Erythroblast (primary cell): ENCODE data around the gene EXT2.

Source experiments
- GATA1 ChIP-seq: IDR thresholded peaks from 2 replicates; pipeline ENCODE4 v1.6.1; 2011; ENCODE audit warnings: low read depth, mild to moderate bottlenecking, control low read depth, low read length, moderate library complexity
- POLR2A ChIP-seq: IDR thresholded peaks from 2 replicates; pipeline ENCODE4 v1.6.1; 2011; ENCODE audit warnings: mild to moderate bottlenecking, low read length

DNA sequence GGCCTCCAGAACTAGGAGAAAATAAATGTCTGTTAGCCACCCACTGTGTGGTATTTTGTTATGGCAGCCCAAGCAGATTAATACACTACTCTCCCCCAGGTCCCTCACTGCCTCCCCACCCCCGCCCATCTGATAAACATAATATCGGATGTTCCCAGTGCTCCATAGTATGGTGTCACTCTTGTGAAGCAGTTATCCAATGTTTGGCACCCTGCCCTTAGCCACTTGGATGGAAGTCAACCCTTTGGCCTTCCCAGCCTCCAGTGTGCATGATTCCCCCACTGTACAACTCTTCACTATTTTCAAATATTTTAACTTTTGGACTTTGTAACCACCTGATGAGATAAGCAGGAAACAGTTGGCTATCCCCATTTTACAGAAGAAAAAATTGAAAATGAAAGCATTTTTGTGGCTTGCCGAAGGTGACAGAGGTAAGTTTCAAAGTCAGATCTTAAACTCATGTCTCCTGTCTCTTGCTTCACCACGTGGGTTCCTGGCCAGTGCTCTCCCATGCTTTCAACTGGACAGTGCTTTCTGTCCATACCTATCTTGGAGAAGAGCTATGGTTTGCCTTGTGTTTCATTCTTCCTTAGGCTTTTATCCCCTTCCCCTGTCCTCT lies 161.3 kb downstream of the EXT2 start:
- no peak for TF ChIP-seq GATA1
- no peak for TF ChIP-seq POLR2A
